IMR-90 (cell line): ENCODE results near the gene CADM3. TPM values are rescaled to one million over a fixed set of nuclear protein-coding genes. Genes with fewer than 3 reads are reported as not detected.

Experiments
- ATAC-seq: fragments of 200-7000 bp; cut with Tn5 transposase; 2 replicates; pipeline ENCODE4 v1.9.1; 2020; ENCODE audit warnings: low read depth, mild to moderate bottlenecking, moderate library complexity
- BruUV-seq: library from RNA; stranded (reverse); fragments of 400-500 nt; replicated peaks from 2 replicates; lab custom pipeline; 2021; lab: Mats Ljungman, UMichigan
- CTCF ChIA-PET: fragments of 300-600 bp; formaldehyde crosslinking; extraction: SDS; loops from one replicate; lab custom pipeline; 2021; ENCODE audit warnings: antibody characterized with exemption; lab: Yijun Ruan, JAX
- POLR2A ChIA-PET: fragments of 300-600 bp; sonication (Branson Sonifier 250); formaldehyde crosslinking; loops from one replicate; lab custom pipeline; 2022; ENCODE audit warnings: antibody characterized with exemption; ENCODE audit not compliant: unreplicated experiment; lab: Charles Lee
- DNase-seq: peaks from one replicate; pipeline ENCODE4 v3.0.0; 2013
- H2AFZ ChIP-seq: replicated peaks from 2 replicates; pipeline ENCODE3; 2013; ENCODE audit warnings: low read length, mild to moderate bottlenecking; ENCODE audit not compliant: poor library complexity
- H2AK5ac ChIP-seq: 2 replicates; pipeline ENCODE4 v1.6.1; 2013; ENCODE audit warnings: low read depth, low read length, inconsistent platforms
- H2AK9ac ChIP-seq: replicated peaks from 2 replicates; pipeline ENCODE3; 2013; ENCODE audit warnings: mild to moderate bottlenecking, low read depth, low read length, moderate library complexity; ENCODE audit not compliant: poor library complexity
- H2BK120ac ChIP-seq: 2 replicates; pipeline ENCODE4 v1.6.1; 2013; ENCODE audit warnings: low read depth, low read length, inconsistent platforms
- H2BK15ac ChIP-seq: 3 replicates; pipeline ENCODE4 v1.6.1; 2013; ENCODE audit warnings: low read depth, low read length, inconsistent platforms
- H2BK20ac ChIP-seq: 2 replicates; pipeline ENCODE4 v1.6.1; 2013; ENCODE audit warnings: low read depth, mild to moderate bottlenecking, inconsistent platforms, low read length, moderate library complexity
- H2BK5ac ChIP-seq: 2 replicates; pipeline ENCODE4 v1.6.1; 2013; ENCODE audit warnings: mild to moderate bottlenecking, low read depth, low read length, inconsistent platforms; ENCODE audit not compliant: poor library complexity, severe bottlenecking
- H3K14ac ChIP-seq: replicated peaks from 2 replicates; pipeline ENCODE4 v1.6.1; 2013; ENCODE audit warnings: low read depth, low read length, inconsistent platforms
- H3K18ac ChIP-seq: 2 replicates; pipeline ENCODE4 v1.6.1; 2013; ENCODE audit warnings: low read depth, low read length, control low read depth
- H3K23ac ChIP-seq: 2 replicates; pipeline ENCODE4 v1.6.1; 2013; ENCODE audit warnings: low read depth, low read length, inconsistent platforms
- H3K27ac ChIP-seq: 2 replicates; pipeline ENCODE4 v1.5.1; 2013; ENCODE audit warnings: mild to moderate bottlenecking, control low read depth, low read length; ENCODE audit not compliant: insufficient read depth
- H3K27me3 ChIP-seq: 2 replicates; pipeline ENCODE4 v1.6.1; 2013; ENCODE audit warnings: low read length; ENCODE audit not compliant: control insufficient read depth, insufficient read depth
- H3K36me3 ChIP-seq: 2 replicates; pipeline ENCODE4 v1.6.1; 2013; ENCODE audit warnings: low read length, mixed read lengths; ENCODE audit not compliant: control insufficient read depth, insufficient read depth
- H3K4ac ChIP-seq: 2 replicates; pipeline ENCODE4 v1.6.1; 2013; ENCODE audit warnings: low read depth, low read length, inconsistent platforms
- H3K4me1 ChIP-seq: 2 replicates; pipeline ENCODE4 v1.6.1; 2013; ENCODE audit warnings: low read length, mixed read lengths; ENCODE audit not compliant: control insufficient read depth, insufficient read depth
- H3K4me2 ChIP-seq: 2 replicates; pipeline ENCODE4 v1.6.1; 2013; ENCODE audit warnings: low read depth, mild to moderate bottlenecking, control low read depth, low read length, moderate library complexity
- H3K4me3 ChIP-seq: 2 replicates; pipeline ENCODE4 v1.5.1; 2013; ENCODE audit warnings: low read depth, mild to moderate bottlenecking, control low read depth, low read length, moderate library complexity; ENCODE audit not compliant: insufficient read depth
- H3K56ac ChIP-seq: 2 replicates; pipeline ENCODE4 v1.6.1; 2013; ENCODE audit warnings: low read length, inconsistent platforms; ENCODE audit not compliant: insufficient read depth; ENCODE audit errors: extremely low read depth
- H3K79me1 ChIP-seq, 2 experiments: 2 replicates each; pipeline ENCODE4 v1.6.1; 2013; ENCODE audit warnings: low read length in 2 of 2, inconsistent platforms in 1 of 2, low read depth in 1 of 2
- H3K9ac ChIP-seq: 2 replicates; pipeline ENCODE4 v1.6.1; 2013; ENCODE audit warnings: low read depth, low read length, control low read depth
- H3K9me1 ChIP-seq: 2 replicates; pipeline ENCODE4 v1.6.1; 2013; ENCODE audit warnings: low read length, inconsistent platforms; ENCODE audit not compliant: insufficient read depth
- H3K9me3 ChIP-seq: 2 replicates; pipeline ENCODE4 v1.6.1; 2013; ENCODE audit warnings: low read length; ENCODE audit not compliant: control insufficient read depth, insufficient read depth
- H4K20me1 ChIP-seq: 2 replicates; pipeline ENCODE4 v1.6.1; 2013; ENCODE audit warnings: low read length, inconsistent platforms; ENCODE audit not compliant: insufficient read depth
- H4K5ac ChIP-seq: 2 replicates; pipeline ENCODE4 v1.6.1; 2013; ENCODE audit warnings: mild to moderate bottlenecking, low read depth, low read length, control low read depth
- H4K8ac ChIP-seq, 2 experiments: 2 replicates each; pipeline ENCODE4 v1.6.1; 2013; ENCODE audit warnings: low read depth in 2 of 2, low read length in 2 of 2, control low read depth in 1 of 2, inconsistent platforms in 1 of 2
- H4K91ac ChIP-seq: 2 replicates; pipeline ENCODE4 v1.6.1; 2013; ENCODE audit warnings: low read depth, low read length, inconsistent platforms; ENCODE audit not compliant: insufficient read depth
- CHD1 ChIP-seq: IDR thresholded peaks from 2 replicates; pipeline ENCODE4 v1.6.1; 2012; ENCODE audit warnings: low read depth, low read length, improper control_type of control experiment
- WGBS, 2 experiments: methylation state at CpG; one replicate each; pipeline versions ENCODE4 v1.1.5 to v1.1.7; 2013; ENCODE audit warnings: missing lambda C conversion rate in 2 of 2; ENCODE audit not compliant: insufficient read length in 1 of 2; ENCODE audit errors: extremely low coverage in 2 of 2; 5-methylcytosine and 5-hydroxymethylcytosine counted together
- dilution Hi-C: fragments of 300-500 bp; cut with HindIII; formaldehyde crosslinking; loops from one replicate; pipeline ENCODE4 v1.14.3; 2018; ENCODE audit warnings: low sequenced_read_pairs; ENCODE audit not compliant: unreplicated experiment
- in situ Hi-C: fragments of 300-500 bp; cut with MboI; formaldehyde crosslinking; loops from 3 replicates; pipeline ENCODE4 v1.14.3; 2019; ENCODE audit warnings: low sequenced_read_pairs, inconsistent platforms, mixed read lengths
- intact Hi-C: fragments of 100-400 bp; cut with micrococcal nuclease; formaldehyde crosslinking; loops from 2 replicates; pipeline ENCODE4 v1.10.0; 2022
- polyA plus RNA-seq, 3 experiments: library from polyadenylated mRNA; depleted of rRNA; stranded (reverse); fragments of >200 nt; gene quantifications; 2 replicates each; pipeline ENCODE4 v1.2.3, GENCODE V29; 2012; ENCODE audit warnings: low replicate concordance in 1 of 3
- total RNA-seq: library from RNA; depleted of rRNA; stranded (reverse); fragments of >200 nt; gene quantifications from 2 replicates; pipeline ENCODE4 v1.2.3, GENCODE V29; 2012

CADM3 gene
- total and polyA plus RNA-seq, 2 of the 4 experiments (the other 2 are of a cell fraction), result not detected

DNA sequence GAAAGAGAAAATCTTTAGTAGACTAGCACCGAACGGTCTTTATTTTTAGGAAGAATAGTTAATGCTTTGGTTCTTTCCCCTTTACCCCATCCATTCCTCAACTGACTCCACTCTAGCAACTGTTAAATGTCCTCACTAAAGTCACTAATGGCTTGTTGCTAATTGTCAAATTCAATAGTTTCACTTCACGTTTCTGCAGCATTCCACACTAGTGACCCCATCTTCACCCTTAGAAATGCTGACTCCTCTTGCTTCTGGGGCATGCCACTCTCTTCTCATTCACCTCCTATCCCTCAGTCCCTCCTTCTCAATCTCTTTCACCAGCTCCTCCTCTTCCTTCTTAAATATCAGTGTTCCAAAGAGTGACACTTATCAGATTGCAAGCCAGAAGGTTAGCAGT is 19.4 kb upstream of the CADM3 start:
- in situ Hi-C loops (no loop called here), dilution Hi-C loops (no loop called here), intact Hi-C loops (no loop called here)
- Histone ChIP-seq H2BK120ac (no peak overlapping the region), H3K9me1 (no peaks in the 10 kb centered on the region), H4K8ac (no peak overlapping the region), H3K4ac (no peak overlapping the region), H2BK20ac (no peak overlapping the region), H3K27me3 (no peaks in the 10 kb centered on the region), H3K18ac (no peak overlapping the region), H3K56ac (no peak overlapping the region), H3K79me1 (no peaks in the 10 kb centered on the region), H3K23ac (no peak overlapping the region), H4K5ac (no peak overlapping the region), H2BK5ac (no peak overlapping the region), H4K20me1 (no peaks in the 10 kb centered on the region), H3K4me1 (no peaks in the 10 kb centered on the region), H2AK5ac (no peak overlapping the region), H2BK15ac (no peak overlapping the region), H4K91ac (no peak overlapping the region), H3K27ac (no peak overlapping the region), H3K36me3 (no peaks in the 10 kb centered on the region), H3K9ac (no peak overlapping the region), H2AK9ac (no peak overlapping the region), H2AFZ (no peak overlapping the region), H3K9me3 (no peaks in the 10 kb centered on the region), H3K4me3 (no peak overlapping the region), H3K4me2 (no peak overlapping the region), H3K14ac (no peak overlapping the region)
- ChIA-PET POLR2A (no interaction called here), CTCF (interaction anchor here (0.9 kb wide), 1 partner anchor 9 kb away, joined by 3 read pairs; no protein-coding TSS in a partner anchor)
- BruUV-seq, result no TSS peak
- ATAC-seq (no peak), DNase-seq (no peak)
- TF ChIP-seq CHD1, result no peak
- WGBS, 2 experiments, result 0% methylated on average over 1 of the region's 3 CpGs; no CpG with 5 or more reads in 1 of the 2 experiments
